OCI-LY7 (cell line): Measurements from ENCODE around the gene KCNK1.

Source experiments
- CTCF ChIP-seq: fragments of 200-600 bp; sonication (generic); conservative IDR thresholded peaks from 2 replicates; pipeline ENCODE4 v1.5.1; 2014; ENCODE audit warnings: mild to moderate bottlenecking, antibody characterized with exemption, low read length, moderate library complexity, mixed read lengths
- EZH2phosphoT487 ChIP-seq: fragments of 200-600 bp; sonication (generic); IDR thresholded peaks from 2 replicates; pipeline ENCODE4 v1.6.1; 2018; ENCODE audit warnings: low read depth, borderline replicate concordance, mild to moderate bottlenecking, mixed run types, antibody characterized with exemption, low read length, moderate library complexity, mixed read lengths

- TF ChIP-seq CTCF (no peak), EZH2phosphoT487 (no peak)
Measured at GRCh38 chr1:233614173-233614742, 352 bp downstream of the KCNK1 start.
